ENCODE results near the gene PLRG1.

Gene PLRG1

GRCh38 chr4:154569028-154569427, 18.8 kb upstream of the PLRG1 start:
- no peak for TF ChIP-seq CTCF (conservative IDR thresholded peaks at IDR 0.05)
- TF ChIP-seq ZFX (IDR thresholded peaks at IDR 0.05), result no peak
- no peak overlapping the region for H3K27ac ChIP-seq

- H3K27ac ChIP-seq, result no peak overlapping the region
- TF ChIP-seq CTCF (conservative IDR thresholded peaks at IDR 0.05) (no peak), ZFX (IDR thresholded peaks at IDR 0.05) (no peak)
Measured at GRCh38 chr4:154566639-154567204, 16.5 kb upstream of the PLRG1 start.

- TF ChIP-seq ZFX (IDR thresholded peaks at IDR 0.05) (no peak), CTCF (conservative IDR thresholded peaks at IDR 0.05) (no peak)
- H3K27ac ChIP-seq, result no peak overlapping the region
Measured at GRCh38 chr4:154565704-154566103, 15.5 kb upstream of the PLRG1 start.

GRCh38 chr4:154564311-154564710, 14.1 kb upstream of the PLRG1 start:
- no peak overlapping the region for H3K27ac ChIP-seq
- TF ChIP-seq ZFX (IDR thresholded peaks at IDR 0.05) (no peak), CTCF (conservative IDR thresholded peaks at IDR 0.05) (no peak)

GRCh38 chr4:154562697-154563254, 12.6 kb upstream of the PLRG1 start, which contains the start of gene FGB:
Gene FGB, plus strand, starts transcription at chr4:154563011. Its CDS starts 8 bp downstream, at chr4:154563019.
- TF ChIP-seq ZFX (IDR thresholded peaks at IDR 0.05) (no peak), CTCF (conservative IDR thresholded peaks at IDR 0.05) (no peak)
- H3K27ac ChIP-seq, result no peak within 1 kb of the TSS

- H3K27ac ChIP-seq, result no peak overlapping the region
- no peak for TF ChIP-seq CTCF (conservative IDR thresholded peaks at IDR 0.05)
- TF ChIP-seq ZFX (IDR thresholded peaks at IDR 0.05), result no peak
Measured at GRCh38 chr4:154560824-154561231, 10.6 kb upstream of the PLRG1 start.

GRCh38 chr4:154560419-154560801, 10.2 kb upstream of the PLRG1 start:
- no peak overlapping the region for H3K27ac ChIP-seq
- TF ChIP-seq CTCF (conservative IDR thresholded peaks at IDR 0.05), result no peak
- no peak for TF ChIP-seq ZFX (IDR thresholded peaks at IDR 0.05)
